GM21526 (cell line): ENCODE results near the gene SIM2.

Source experiments
- ATAC-seq: cut with Tn5 transposase; IDR thresholded peaks from one replicate; pipeline ENCODE4 v1.9.1; 2021; ENCODE audit warnings: moderate library complexity; ENCODE audit not compliant: unreplicated experiment, low FRiP score

SIM2 gene

GRCh38 chr21:36791695-36792470, 93.0 kb downstream of the SIM2 start:
- ATAC-seq = no peak

- no peak for ATAC-seq
Measured at GRCh38 chr21:36792505-36792967, 93.6 kb downstream of the SIM2 start.

- ATAC-seq = no peak
Measured at GRCh38 chr21:36796070-36796469, 97.2 kb downstream of the SIM2 start.

GRCh38 chr21:36798491-36798890, 99.6 kb downstream of the SIM2 start:
- ATAC-seq = no peak
